GM12891 (cell line): Measurements from ENCODE around the gene MYH14.

Experiments
- DNase-seq: peaks from one replicate; pipeline ENCODE4 v3.0.0; 2011; ENCODE audit warnings: low spot score; ENCODE audit not compliant: insufficient read length
- FAIRE-seq: peaks from 2 replicates; lab custom pipeline; 2011; peaks lifted over from hg19 to GRCh38; lab: Jason Lieb, UNC
- PAX5 ChIP-seq: IDR thresholded peaks from 2 replicates; pipeline ENCODE4 v1.6.1; 2011; ENCODE audit warnings: low read length, moderate library complexity, mild to moderate bottlenecking; ENCODE audit not compliant: insufficient read depth, severe bottlenecking
- POLR2A ChIP-seq: IDR thresholded peaks from 2 replicates; pipeline ENCODE4 v1.6.1; 2011; ENCODE audit warnings: low read depth, low read length, control low read depth
- POLR2AphosphoS5 ChIP-seq: IDR thresholded peaks from 2 replicates; pipeline ENCODE4 v1.6.1; 2011; ENCODE audit warnings: low read depth, low read length, control low read depth
- POU2F2 ChIP-seq: IDR thresholded peaks from 2 replicates; pipeline ENCODE4 v1.6.1; 2011; ENCODE audit warnings: low read depth, mild to moderate bottlenecking, control low read depth, low read length, moderate library complexity
- SPI1 ChIP-seq: IDR thresholded peaks from 2 replicates; pipeline ENCODE4 v1.6.1; 2011; ENCODE audit warnings: low read depth, low read length, control low read depth
- TAF1 ChIP-seq: IDR thresholded peaks from 2 replicates; pipeline ENCODE4 v1.6.1; 2011; ENCODE audit warnings: low read depth, low read length, control low read depth

The MYH14 gene

DNA sequence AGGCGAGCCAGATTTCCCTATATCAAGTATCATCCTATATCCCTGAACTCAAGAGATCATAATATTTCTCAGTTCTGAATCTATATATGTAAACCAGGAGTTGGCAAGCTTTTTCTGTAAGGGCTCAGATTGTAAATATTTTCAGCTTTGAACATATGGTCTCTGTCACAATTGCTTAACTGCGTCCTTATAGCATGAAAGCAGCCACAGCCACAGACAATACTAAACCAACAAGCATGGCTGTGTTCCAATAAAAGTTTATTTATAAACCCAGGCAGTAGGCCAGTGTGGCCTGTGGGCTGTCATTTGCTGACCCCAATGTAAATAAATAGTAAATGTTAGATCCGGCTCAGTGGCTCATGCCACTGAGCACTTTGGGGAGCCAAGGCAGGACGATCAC lies 12.2 kb upstream of the MYH14 start:
- DNase-seq (no peak), FAIRE-seq (no peak)

DNA sequence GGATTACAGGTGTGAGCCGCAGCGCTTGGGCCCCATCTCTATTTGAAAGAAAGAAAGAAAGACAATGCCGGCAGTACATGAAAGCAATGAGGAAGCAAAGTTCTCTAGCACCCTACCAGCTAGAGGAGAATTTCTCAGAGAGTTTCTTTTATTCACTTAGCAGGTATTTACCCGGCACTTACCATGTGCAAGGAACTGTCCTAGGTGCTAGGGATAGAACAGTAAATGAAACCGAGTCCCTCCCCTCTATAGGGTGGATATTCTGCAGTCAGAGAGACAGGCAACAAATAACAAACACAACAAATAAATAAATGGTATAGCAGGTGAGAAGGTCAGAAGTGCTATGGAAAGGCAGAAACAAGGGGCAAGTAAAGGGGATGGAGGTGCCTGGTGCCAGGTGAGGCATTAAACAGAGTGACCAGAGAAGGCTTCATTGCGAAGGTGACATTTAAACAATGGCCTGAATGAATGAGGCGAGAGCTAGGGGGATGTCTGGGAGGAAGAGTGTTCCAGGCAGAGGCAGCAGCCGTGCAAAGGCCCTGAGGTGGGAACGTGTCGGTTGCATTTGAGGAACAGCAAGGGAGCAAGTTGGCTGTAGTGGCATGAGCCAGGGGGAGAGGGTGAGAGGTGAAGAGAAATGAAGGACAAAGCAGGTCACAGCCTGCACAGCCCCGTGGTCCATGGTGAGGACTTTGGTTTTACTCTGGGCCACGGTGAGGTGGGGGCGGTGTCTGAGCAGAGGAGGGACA lies 10.8 kb upstream of the MYH14 start:
- DNase-seq (no peak), FAIRE-seq (no peak)
- TF ChIP-seq POU2F2 (no peak), POLR2AphosphoS5 (no peak), PAX5 (no peak), TAF1 (no peak), SPI1 (no peak), POLR2A (no peak)

More for the DNA sequence above, 12.2 kb upstream of the MYH14 start:
- TF ChIP-seq PAX5 (no peak), POLR2A (no peak), POU2F2 (no peak), SPI1 (no peak), POLR2AphosphoS5 (no peak), TAF1 (no peak)

DNA sequence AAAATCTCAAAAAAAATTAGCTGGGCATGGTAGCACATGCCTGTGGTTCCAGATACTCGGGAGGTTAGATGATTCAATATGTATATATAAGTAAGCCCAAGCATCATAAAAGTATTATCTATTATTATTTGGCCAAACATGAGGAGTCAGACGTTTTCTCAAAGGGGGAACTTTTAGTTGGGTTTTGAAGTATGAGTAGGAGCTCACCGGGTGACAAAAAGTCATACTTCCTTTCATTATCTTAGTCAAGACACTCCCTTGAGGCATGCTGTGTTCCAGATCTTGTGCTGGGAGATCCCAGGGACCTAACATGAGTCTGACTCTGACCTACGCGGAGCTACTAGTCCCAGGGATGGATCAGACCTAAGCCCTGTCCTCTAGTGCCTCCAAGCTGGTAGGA lies 8.2 kb upstream of the MYH14 start:
- no peak for FAIRE-seq
- no peak for TF ChIP-seq TAF1
- TF ChIP-seq POLR2AphosphoS5: no peak
- no peak for TF ChIP-seq POU2F2
- TF ChIP-seq POLR2A: no peak
- no peak for TF ChIP-seq SPI1
- TF ChIP-seq PAX5: no peak
- no peak for DNase-seq

DNA sequence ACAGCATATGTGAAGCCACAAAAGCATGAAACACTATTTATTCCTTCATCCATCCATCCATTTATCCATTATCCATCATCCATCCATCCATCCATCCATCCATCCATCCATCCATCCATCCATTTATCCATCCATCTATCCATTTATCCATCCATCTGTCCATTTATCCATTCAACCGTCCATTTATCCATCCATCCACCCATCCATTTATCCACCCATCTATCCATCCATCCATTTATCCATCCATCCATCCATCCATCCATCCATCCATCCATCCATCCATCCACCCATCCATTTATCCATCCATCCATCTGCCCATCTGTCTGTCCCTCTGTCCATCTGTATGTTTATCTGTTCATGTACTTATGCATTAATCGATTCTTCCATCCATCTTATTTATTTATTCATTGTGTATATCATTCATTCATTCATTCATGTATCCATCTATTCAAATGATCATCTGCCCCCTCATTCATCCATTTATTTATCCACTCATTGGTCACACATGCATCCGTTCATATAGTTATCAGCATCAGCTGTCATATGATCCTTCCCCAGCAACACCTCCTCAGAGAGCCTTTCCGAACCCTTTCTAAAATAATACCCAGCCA lies 7.0 kb upstream of the MYH14 start:
- TF ChIP-seq POLR2A (no peak), TAF1 (no peak), POU2F2 (no peak), SPI1 (no peak), PAX5 (no peak), POLR2AphosphoS5 (no peak)
- DNase-seq (no peak), FAIRE-seq (no peak)

DNA sequence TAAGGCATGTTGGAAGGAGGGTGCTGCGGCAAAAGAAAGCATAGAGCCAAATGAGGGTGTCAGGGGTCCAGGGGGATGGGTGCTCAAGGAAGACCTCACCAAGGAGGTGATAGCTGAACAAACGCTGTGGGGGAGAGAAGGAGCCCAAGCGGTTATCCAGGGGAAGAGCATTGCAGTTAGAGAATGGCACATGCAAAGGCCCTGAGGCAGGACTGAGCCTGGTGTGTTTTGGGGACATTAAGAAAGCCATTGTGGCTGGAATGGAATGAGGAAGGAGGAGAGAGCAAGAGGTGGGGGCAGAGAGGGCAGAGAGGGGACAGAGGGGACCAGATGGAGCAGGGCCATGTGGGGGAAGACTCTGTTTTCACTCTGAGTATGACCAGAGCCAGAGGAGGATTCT lies 6.1 kb upstream of the MYH14 start:
- DNase-seq (no peak), FAIRE-seq (no peak)
- no peak for TF ChIP-seq SPI1
- TF ChIP-seq TAF1: no peak
- TF ChIP-seq POU2F2: no peak
- TF ChIP-seq POLR2AphosphoS5: no peak
- TF ChIP-seq POLR2A: no peak

DNA sequence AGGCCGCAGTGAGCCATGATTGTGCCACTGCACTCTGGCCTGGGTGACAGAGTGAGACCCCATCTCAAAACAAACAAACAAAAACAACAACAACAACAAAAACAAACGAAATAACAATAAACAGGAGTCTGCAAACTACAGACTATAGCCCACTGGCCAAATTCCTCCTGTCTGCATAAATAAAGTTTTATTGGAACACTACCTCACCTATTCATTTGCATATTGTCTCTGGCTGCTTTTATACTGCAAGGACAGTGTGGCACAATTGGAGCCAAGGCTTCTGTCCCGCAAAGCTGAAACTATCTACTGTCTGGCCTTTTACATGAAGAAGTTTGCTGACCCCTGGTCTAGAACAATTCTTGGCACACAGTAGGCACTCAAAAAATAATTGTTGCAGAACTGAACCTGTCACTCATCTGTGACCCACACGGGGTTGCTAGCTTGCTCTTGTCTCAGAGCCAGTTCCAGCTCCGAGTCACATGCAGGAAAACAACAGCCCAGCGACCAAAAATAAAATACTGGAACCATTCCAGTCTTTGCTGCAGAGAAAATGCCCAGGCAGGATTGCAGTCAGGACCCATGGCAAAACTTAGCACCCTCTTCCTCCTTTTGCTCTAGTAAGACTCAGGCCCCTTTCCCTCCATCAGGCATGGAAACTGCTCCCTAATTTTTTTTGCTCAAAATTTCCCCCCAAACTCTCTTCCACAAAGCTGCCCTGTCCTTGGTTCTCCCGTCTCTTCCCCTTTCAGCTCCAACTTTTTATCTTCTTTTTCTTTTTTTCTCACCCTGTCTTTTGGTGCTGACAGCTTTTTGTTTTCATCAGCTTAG lies 4.8 kb upstream of the MYH14 start:
- DNase-seq (no peak), FAIRE-seq (no peak)
- TF ChIP-seq POLR2AphosphoS5: no peak
- no peak for TF ChIP-seq PAX5

DNA sequence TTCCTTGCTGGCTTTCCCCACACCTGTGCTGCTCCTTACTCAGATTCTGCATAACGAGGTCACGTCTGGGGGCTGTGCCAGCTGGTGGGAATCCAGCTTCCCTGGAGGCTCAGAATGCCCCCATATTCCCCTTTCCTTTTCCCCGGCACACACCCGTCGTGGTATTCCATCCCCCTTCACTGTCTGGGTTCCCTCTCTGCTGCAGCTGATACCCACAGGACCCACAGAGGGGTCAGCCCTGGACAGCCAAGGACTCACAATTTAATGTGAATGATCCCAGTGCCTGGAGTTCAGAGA lies 4.2 kb upstream of the MYH14 start:
- no peak for TF ChIP-seq SPI1
- TF ChIP-seq POLR2AphosphoS5: no peak
- no peak for TF ChIP-seq POU2F2
- TF ChIP-seq PAX5: no peak
- TF ChIP-seq TAF1: no peak
- TF ChIP-seq POLR2A: no peak
- FAIRE-seq: no peak
- DNase-seq: no peak

DNA sequence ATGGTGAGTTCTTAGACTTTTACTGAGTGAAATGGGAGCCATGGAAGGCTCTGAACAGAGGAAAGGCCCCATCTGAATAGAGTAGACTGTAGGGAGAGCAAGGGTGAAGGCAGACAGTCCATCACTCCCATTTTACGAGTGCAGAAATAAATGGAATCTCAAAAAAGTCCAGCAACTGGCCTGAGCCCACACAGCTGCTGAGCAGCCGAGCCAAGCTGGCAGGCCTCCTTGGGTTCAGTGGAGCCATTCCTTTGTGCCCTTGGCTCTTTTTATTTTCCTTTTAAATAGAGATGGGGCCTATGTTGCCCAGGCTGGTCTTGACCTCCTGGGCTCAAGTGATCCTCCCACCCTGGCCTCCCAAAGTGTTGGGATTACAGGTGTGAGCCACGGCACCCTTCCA lies 1.0 kb upstream of the MYH14 start:
- DNase-seq (no peak), FAIRE-seq (no peak)
- no peak for TF ChIP-seq POLR2A
- no peak for TF ChIP-seq POLR2AphosphoS5
- TF ChIP-seq SPI1: no peak
- TF ChIP-seq POU2F2: no peak
- TF ChIP-seq TAF1: no peak
- TF ChIP-seq PAX5: no peak

DNA sequence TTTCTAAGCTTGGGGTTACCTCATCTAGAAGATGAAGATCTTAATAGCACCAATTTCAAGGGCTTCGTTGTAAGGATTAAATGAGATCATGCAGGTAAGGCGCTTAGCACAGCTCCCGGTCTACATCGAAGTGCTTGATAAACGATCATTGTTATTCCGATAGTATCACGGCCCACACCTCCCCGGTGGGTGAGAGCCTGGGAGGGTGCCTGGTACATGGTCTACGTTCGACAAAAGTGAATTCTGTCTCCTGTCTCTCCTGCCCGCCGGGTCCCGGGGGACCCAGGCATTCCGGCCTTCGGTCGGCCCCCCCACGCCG lies 501 bp upstream of the MYH14 start:
- FAIRE-seq (no peak), DNase-seq (no peak)
- TF ChIP-seq TAF1: no peak
- TF ChIP-seq PAX5: no peak
- no peak for TF ChIP-seq POLR2A
- TF ChIP-seq POLR2AphosphoS5: no peak
- no peak for TF ChIP-seq POU2F2
- TF ChIP-seq SPI1: no peak

DNA sequence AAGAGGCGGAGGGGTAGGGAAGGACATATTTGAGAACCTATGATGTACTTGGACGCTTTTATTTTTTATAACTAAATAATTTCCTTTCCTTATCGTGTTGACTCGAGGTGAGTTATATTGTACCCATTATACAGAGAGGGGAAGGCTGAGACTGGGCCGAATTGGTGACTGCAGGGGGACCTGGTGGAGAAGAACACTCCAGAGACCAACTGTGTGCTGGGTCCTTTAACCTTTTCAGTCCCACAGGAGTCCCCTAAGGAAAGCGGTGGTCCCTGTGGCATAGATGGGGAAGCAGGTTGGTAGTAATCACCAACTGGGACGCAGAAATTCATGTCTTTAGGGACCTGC lies 633 bp downstream of the MYH14 start:
- DNase-seq: no peak
- TF ChIP-seq SPI1: no peak
- FAIRE-seq: no peak
